Liver (tissue), 3 donors: ENCODE data around the gene GLRX3.

ENCODE experiments used
- EGR1 ChIP-seq, 2 donors: IDR thresholded peaks; 2 replicates each; pipeline ENCODE4 v1.6.1; 2016 to 2018; ENCODE audit warnings: antibody characterized with exemption in 2 of 2, low read depth in 2 of 2
- FOXA1 ChIP-seq: IDR thresholded peaks from 2 replicates; pipeline ENCODE4 v1.6.1; 2016; ENCODE audit warnings: antibody characterized with exemption
- GABPA ChIP-seq, 2 donors: IDR thresholded peaks in 1 of 2; conservative IDR thresholded peaks in 1 of 2; 2 replicates each; pipeline ENCODE4 v1.6.1; 2016; ENCODE audit warnings: antibody characterized with exemption in 2 of 2, mild to moderate bottlenecking in 1 of 2, moderate library complexity in 1 of 2
- HNF4A ChIP-seq, 2 donors: conservative IDR thresholded peaks; 2 replicates each; pipeline ENCODE4 v1.6.1; 2016; ENCODE audit warnings: antibody characterized with exemption in 2 of 2, mild to moderate bottlenecking in 2 of 2
- JUND ChIP-seq, 2 donors: IDR thresholded peaks; 2 replicates each; pipeline ENCODE4 v1.6.1; 2016; ENCODE audit warnings: antibody characterized with exemption in 2 of 2
- RAD21 ChIP-seq, 2 donors: IDR thresholded peaks; 2 replicates each; pipeline ENCODE4 v1.6.1; 2016; ENCODE audit warnings: antibody characterized with exemption in 2 of 2, mild to moderate bottlenecking in 2 of 2
- RXRA ChIP-seq, 2 donors: IDR thresholded peaks; 2 replicates each; pipeline ENCODE4 v1.6.1; 2017 to 2018; ENCODE audit warnings: antibody characterized with exemption in 2 of 2, mild to moderate bottlenecking in 1 of 2
- TAF1 ChIP-seq: conservative IDR thresholded peaks from 2 replicates; pipeline ENCODE4 v1.6.1; 2016; ENCODE audit warnings: antibody characterized with exemption, mild to moderate bottlenecking
- YY1 ChIP-seq: IDR thresholded peaks from 2 replicates; pipeline ENCODE4 v1.6.1; 2016; ENCODE audit warnings: antibody characterized with exemption, mild to moderate bottlenecking
- TF ChIP-seq, protein P1 (sequence below): IDR thresholded peaks from 2 replicates; pipeline ENCODE4 v1.6.1; 2016; ENCODE audit warnings: antibody characterized with exemption, mild to moderate bottlenecking
- TF ChIP-seq, protein P2 (sequence below): fragments of 150-350 bp; IDR thresholded peaks from 2 replicates; pipeline ENCODE4 v1.5.1; 2017; ENCODE audit warnings: improper control_type of control experiment, low read depth, low read length; ENCODE audit not compliant: missing input control
- TF ChIP-seq, protein P3 (sequence below): IDR thresholded peaks from 2 replicates; pipeline ENCODE4 v1.6.1; 2016; ENCODE audit warnings: antibody characterized with exemption
- TF ChIP-seq, protein P4 (sequence below): IDR thresholded peaks from 2 replicates; pipeline ENCODE4 v1.6.1; 2016; ENCODE audit warnings: antibody characterized with exemption
- donor health status: healthy.
- donor health status: healthy.

DNA sequence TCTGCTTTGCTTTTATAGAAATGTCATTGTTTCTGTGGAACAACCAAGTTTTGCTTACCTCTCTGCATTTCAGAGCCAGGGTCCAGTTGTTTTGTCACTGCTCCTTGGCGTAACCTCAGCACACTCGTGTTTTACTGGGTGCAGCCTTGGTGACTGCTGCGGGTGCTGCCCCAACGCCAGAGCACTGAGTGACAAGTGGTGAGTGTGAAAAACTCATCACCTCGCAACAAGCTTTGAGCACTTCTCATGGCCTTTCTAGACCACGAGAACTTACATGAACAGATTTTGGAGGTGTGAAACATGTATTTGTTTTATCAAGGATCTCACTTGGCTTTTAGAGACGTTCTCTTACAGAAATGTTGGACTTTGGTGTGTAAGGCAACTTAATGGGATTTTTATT lies 31.0 kb downstream of the GLRX3 start:
- TF ChIP-seq, protein P1, sequence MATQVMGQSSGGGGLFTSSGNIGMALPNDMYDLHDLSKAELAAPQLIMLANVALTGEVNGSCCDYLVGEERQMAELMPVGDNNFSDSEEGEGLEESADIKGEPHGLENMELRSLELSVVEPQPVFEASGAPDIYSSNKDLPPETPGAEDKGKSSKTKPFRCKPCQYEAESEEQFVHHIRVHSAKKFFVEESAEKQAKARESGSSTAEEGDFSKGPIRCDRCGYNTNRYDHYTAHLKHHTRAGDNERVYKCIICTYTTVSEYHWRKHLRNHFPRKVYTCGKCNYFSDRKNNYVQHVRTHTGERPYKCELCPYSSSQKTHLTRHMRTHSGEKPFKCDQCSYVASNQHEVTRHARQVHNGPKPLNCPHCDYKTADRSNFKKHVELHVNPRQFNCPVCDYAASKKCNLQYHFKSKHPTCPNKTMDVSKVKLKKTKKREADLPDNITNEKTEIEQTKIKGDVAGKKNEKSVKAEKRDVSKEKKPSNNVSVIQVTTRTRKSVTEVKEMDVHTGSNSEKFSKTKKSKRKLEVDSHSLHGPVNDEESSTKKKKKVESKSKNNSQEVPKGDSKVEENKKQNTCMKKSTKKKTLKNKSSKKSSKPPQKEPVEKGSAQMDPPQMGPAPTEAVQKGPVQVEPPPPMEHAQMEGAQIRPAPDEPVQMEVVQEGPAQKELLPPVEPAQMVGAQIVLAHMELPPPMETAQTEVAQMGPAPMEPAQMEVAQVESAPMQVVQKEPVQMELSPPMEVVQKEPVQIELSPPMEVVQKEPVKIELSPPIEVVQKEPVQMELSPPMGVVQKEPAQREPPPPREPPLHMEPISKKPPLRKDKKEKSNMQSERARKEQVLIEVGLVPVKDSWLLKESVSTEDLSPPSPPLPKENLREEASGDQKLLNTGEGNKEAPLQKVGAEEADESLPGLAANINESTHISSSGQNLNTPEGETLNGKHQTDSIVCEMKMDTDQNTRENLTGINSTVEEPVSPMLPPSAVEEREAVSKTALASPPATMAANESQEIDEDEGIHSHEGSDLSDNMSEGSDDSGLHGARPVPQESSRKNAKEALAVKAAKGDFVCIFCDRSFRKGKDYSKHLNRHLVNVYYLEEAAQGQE: no peak
- TF ChIP-seq, protein P2, sequence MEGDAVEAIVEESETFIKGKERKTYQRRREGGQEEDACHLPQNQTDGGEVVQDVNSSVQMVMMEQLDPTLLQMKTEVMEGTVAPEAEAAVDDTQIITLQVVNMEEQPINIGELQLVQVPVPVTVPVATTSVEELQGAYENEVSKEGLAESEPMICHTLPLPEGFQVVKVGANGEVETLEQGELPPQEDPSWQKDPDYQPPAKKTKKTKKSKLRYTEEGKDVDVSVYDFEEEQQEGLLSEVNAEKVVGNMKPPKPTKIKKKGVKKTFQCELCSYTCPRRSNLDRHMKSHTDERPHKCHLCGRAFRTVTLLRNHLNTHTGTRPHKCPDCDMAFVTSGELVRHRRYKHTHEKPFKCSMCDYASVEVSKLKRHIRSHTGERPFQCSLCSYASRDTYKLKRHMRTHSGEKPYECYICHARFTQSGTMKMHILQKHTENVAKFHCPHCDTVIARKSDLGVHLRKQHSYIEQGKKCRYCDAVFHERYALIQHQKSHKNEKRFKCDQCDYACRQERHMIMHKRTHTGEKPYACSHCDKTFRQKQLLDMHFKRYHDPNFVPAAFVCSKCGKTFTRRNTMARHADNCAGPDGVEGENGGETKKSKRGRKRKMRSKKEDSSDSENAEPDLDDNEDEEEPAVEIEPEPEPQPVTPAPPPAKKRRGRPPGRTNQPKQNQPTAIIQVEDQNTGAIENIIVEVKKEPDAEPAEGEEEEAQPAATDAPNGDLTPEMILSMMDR: no peak
- TF ChIP-seq YY1 (no peak), EGR1 (IDR thresholded peaks at IDR 0.05; ENCODE audit: low read depth in 2 of 2) (no peak), TAF1 (no peak), RXRA (IDR thresholded peaks at IDR 0.05) (no peak), FOXA1 (no peak), RAD21 (IDR thresholded peaks at IDR 0.05) (no peak), GABPA (IDR thresholded peaks at IDR 0.05 in 1 of 2, conservative IDR thresholded peaks at IDR 0.05 in 1 of 2) (no peak), JUND (IDR thresholded peaks at IDR 0.05) (no peak), HNF4A (conservative IDR thresholded peaks at IDR 0.05) (no peak)
- TF ChIP-seq, protein P3, sequence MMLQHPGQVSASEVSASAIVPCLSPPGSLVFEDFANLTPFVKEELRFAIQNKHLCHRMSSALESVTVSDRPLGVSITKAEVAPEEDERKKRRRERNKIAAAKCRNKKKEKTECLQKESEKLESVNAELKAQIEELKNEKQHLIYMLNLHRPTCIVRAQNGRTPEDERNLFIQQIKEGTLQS: no peak
- TF ChIP-seq, protein P4, sequence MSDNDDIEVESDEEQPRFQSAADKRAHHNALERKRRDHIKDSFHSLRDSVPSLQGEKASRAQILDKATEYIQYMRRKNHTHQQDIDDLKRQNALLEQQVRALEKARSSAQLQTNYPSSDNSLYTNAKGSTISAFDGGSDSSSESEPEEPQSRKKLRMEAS: no peak
